GM23248 (cell line): ENCODE results near the gene RAD50. TPM values are rescaled to one million over a fixed set of nuclear protein-coding genes. Genes with fewer than 3 reads are reported as not detected.
"Not testable (repeated sequence)": the region's sequence is repeated elsewhere in the genome, so short reads cannot be mapped to it uniquely, and the experiment has no call there.

ENCODE experiments used
- DNase-seq: peaks from one replicate; pipeline ENCODE4 v3.0.0-alpha.2; 2015
- H2AFZ ChIP-seq: fragments of 200-600 bp; sonication (generic); 2 replicates; pipeline ENCODE4 v1.6.1; 2016; ENCODE audit warnings: antibody characterized with exemption
- H3F3A ChIP-seq: fragments of 200-600 bp; sonication (generic); 2 replicates; pipeline ENCODE4 v1.6.1; 2016; ENCODE audit warnings: mild to moderate bottlenecking, antibody characterized with exemption, mixed run types; ENCODE audit not compliant: insufficient read depth
- H3K27ac ChIP-seq: fragments of 200-600 bp; sonication (generic); 2 replicates; pipeline ENCODE4 v1.5.1; 2016; ENCODE audit warnings: mild to moderate bottlenecking
- H3K27me3 ChIP-seq: fragments of 200-600 bp; sonication (generic); replicated peaks from 2 replicates; pipeline ENCODE4 v1.6.1; 2016; ENCODE audit warnings: mild to moderate bottlenecking; ENCODE audit not compliant: insufficient read depth
- H3K36me3 ChIP-seq: fragments of 200-600 bp; sonication (generic); 2 replicates; pipeline ENCODE4 v1.6.1; 2016; ENCODE audit warnings: low read depth, mild to moderate bottlenecking
- H3K4me1 ChIP-seq: fragments of 200-600 bp; sonication (generic); 2 replicates; pipeline ENCODE4 v1.6.1; 2016; ENCODE audit warnings: mild to moderate bottlenecking; ENCODE audit not compliant: insufficient read depth
- H3K4me2 ChIP-seq: fragments of 200-600 bp; sonication (generic); one replicate; pipeline ENCODE4 v1.6.1; 2016; ENCODE audit warnings: mild to moderate bottlenecking; ENCODE audit not compliant: unreplicated experiment
- H3K4me3 ChIP-seq: fragments of 200-600 bp; sonication (generic); 2 replicates; pipeline ENCODE4 v1.5.1; 2016; ENCODE audit warnings: mild to moderate bottlenecking
- H3K79me2 ChIP-seq: fragments of 200-600 bp; sonication (generic); 2 replicates; pipeline ENCODE4 v1.6.1; 2016; ENCODE audit warnings: mild to moderate bottlenecking; ENCODE audit not compliant: insufficient read depth
- H3K9ac ChIP-seq: fragments of 200-600 bp; sonication (generic); 2 replicates; pipeline ENCODE4 v1.6.1; 2016; ENCODE audit warnings: mild to moderate bottlenecking
- H3K9me2 ChIP-seq: fragments of 200-600 bp; sonication (generic); 2 replicates; pipeline ENCODE4 v1.6.1; 2016; ENCODE audit warnings: mixed run types, mild to moderate bottlenecking, moderate library complexity; ENCODE audit not compliant: insufficient read depth
- H3K9me3 ChIP-seq: fragments of 200-600 bp; sonication (generic); one replicate; pipeline ENCODE4 v1.6.1; 2017; ENCODE audit warnings: low read depth
- H4K20me1 ChIP-seq: fragments of 200-600 bp; sonication (generic); 2 replicates; pipeline ENCODE4 v1.6.0; 2016; ENCODE audit not compliant: insufficient read depth
- EZH2 ChIP-seq: fragments of 200-600 bp; sonication (generic); IDR thresholded peaks from 2 replicates; pipeline ENCODE4 v1.6.1; 2018; ENCODE audit warnings: antibody characterized with exemption, mild to moderate bottlenecking; ENCODE audit not compliant: insufficient read depth, poor library complexity, severe bottlenecking
- EZH2phosphoT487 ChIP-seq: fragments of 200-600 bp; sonication (generic); IDR thresholded peaks from 2 replicates; pipeline ENCODE4 v1.6.1; 2018; ENCODE audit warnings: antibody characterized with exemption, moderate library complexity, mild to moderate bottlenecking, low read depth; ENCODE audit not compliant: insufficient read depth
- WGBS, 2 experiments: methylation state at CpG; one replicate each; pipeline ENCODE4 v1.1.6; 2015 to 2017; ENCODE audit warnings: low lambda C conversion rate in 2 of 2, low coverage in 1 of 2; ENCODE audit errors: missing lambda C conversion rate in 2 of 2; 5-methylcytosine and 5-hydroxymethylcytosine counted together
- in situ Hi-C: fragments of 300-500 bp; cut with MboI; formaldehyde crosslinking; loops from 2 replicates; pipeline ENCODE4 v1.15.0; 2020
- polyA plus RNA-seq: library from polyadenylated mRNA; unstranded; fragments of >200 nt; fragmentation: Nextera tagmentation; extraction: Ambion mirVana; gene quantifications from 2 replicates; pipeline ENCODE4 v1.2.1, GENCODE V29; 2016
- total RNA-seq: library from RNA; depleted of rRNA; stranded (reverse); fragments of >200 nt; shearing (Covaris generic); gene quantifications from 2 replicates; pipeline ENCODE4 v1.2.3, GENCODE V29; 2014

Gene RAD50
- total and polyA plus RNA-seq, 2 experiments from 2014 or later: 17.7 to 44.0 TPM

- H3F3A ChIP-seq: no peaks in the 10 kb centered on the region
- no peaks in the 10 kb centered on the region for H3K4me1 ChIP-seq
- H2AFZ ChIP-seq: no peak within 1 kb of the TSS
- H4K20me1 ChIP-seq: no peaks in the 10 kb centered on the region
- in situ Hi-C loops: no loop called here
- H3K27ac ChIP-seq: no peak within 1 kb of the TSS
- H3K4me2 ChIP-seq: no peak within 1 kb of the TSS
- DNase-seq: no peak
- H3K9me2 ChIP-seq: no peaks in the 10 kb centered on the region
- H3K9me3 ChIP-seq: no peaks in the 10 kb centered on the region
- WGBS, 2 experiments: 55 to 60% methylated on average over 7 of the region's 7 CpGs
- TF ChIP-seq EZH2phosphoT487: no peak
- H3K79me2 ChIP-seq: no peaks in the 10 kb centered on the region
- no peak within 1 kb of the TSS for H3K9ac ChIP-seq
- H3K27me3 ChIP-seq: no peaks in the 10 kb centered on the region
- no peak within 1 kb of the TSS for H3K4me3 ChIP-seq
- H3K36me3 ChIP-seq: no peaks in the 10 kb centered on the region
Measured at GRCh38 chr5:132543472-132544201, 13.1 kb upstream of the RAD50 start, which contains the start of gene IL5. Gene IL5, minus strand, starts transcription at chr5:132543522. Its CDS starts 44 bp downstream, at chr5:132543478.

GRCh38 chr5:132546108-132546507 is 10.7 kb upstream of the RAD50 start:
- TF ChIP-seq EZH2phosphoT487 (no peak), EZH2 (no peak)
- Histone ChIP-seq H3K9me2 (no peaks in the 10 kb centered on the region), H3K36me3 (no peaks in the 10 kb centered on the region), H3K9ac (no peak overlapping the region), H4K20me1 (no peaks in the 10 kb centered on the region), H3K27me3 (no peaks in the 10 kb centered on the region), H3K79me2 (no peaks in the 10 kb centered on the region), H3K4me3 (no peak overlapping the region), H3K4me2 (no peak overlapping the region), H3K9me3 (no peaks in the 10 kb centered on the region), H3F3A (no peaks in the 10 kb centered on the region), H3K27ac (no peak overlapping the region), H3K4me1 (no peaks in the 10 kb centered on the region), H2AFZ (no peak overlapping the region)
- in situ Hi-C loops: no loop called here
- DNase-seq: no peak
- WGBS, 2 experiments: 61 to 68% methylated on average over 2 of the region's 2 CpGs

GRCh38 chr5:132547269-132547668 is 9.5 kb upstream of the RAD50 start:
- TF ChIP-seq EZH2phosphoT487: no peak
- no peak for TF ChIP-seq EZH2
- H3F3A ChIP-seq: no peaks in the 10 kb centered on the region
- H2AFZ ChIP-seq: no peak overlapping the region
- no peaks in the 10 kb centered on the region for H3K27me3 ChIP-seq
- no peaks in the 10 kb centered on the region for H3K36me3 ChIP-seq
- H3K27ac ChIP-seq: no peak overlapping the region
- no peaks in the 10 kb centered on the region for H3K4me1 ChIP-seq
- no peak overlapping the region for H3K4me3 ChIP-seq
- DNase-seq: no peak
- H3K79me2 ChIP-seq: no peaks in the 10 kb centered on the region
- no peaks in the 10 kb centered on the region for H4K20me1 ChIP-seq
- no peak overlapping the region for H3K9ac ChIP-seq
- H3K9me3 ChIP-seq: no peaks in the 10 kb centered on the region
- in situ Hi-C loops: no loop called here
- H3K4me2 ChIP-seq: no peak overlapping the region
- no peaks in the 10 kb centered on the region for H3K9me2 ChIP-seq
- 73 to 76% methylated on average over 2 of the region's 2 CpGs for WGBS, 2 experiments

GRCh38 chr5:132548834-132549233 is 7.9 kb upstream of the RAD50 start:
- H3K4me3 ChIP-seq, H3K79me2 ChIP-seq, H3K4me1 ChIP-seq, H3K27me3 ChIP-seq, H2AFZ ChIP-seq, H3K9ac ChIP-seq, H3K9me3 ChIP-seq, H3F3A ChIP-seq, H3K9me2 ChIP-seq, H3K27ac ChIP-seq, in situ Hi-C loops, H3K4me2 ChIP-seq, DNase-seq, H4K20me1 ChIP-seq, H3K36me3 ChIP-seq: not testable (repeated sequence)
- 80 to 86% methylated on average over 5 to 7 of the region's 7 CpGs for WGBS, 2 experiments

GRCh38 chr5:132549576-132549975 is 7.2 kb upstream of the RAD50 start:
- no peak for TF ChIP-seq EZH2phosphoT487
- TF ChIP-seq EZH2: no peak
- Histone ChIP-seq H3K79me2 (no peaks in the 10 kb centered on the region), H2AFZ (no peak overlapping the region), H3K4me1 (no peaks in the 10 kb centered on the region), H3K36me3 (no peaks in the 10 kb centered on the region), H3K4me3 (no peak overlapping the region), H3K9ac (no peak overlapping the region), H3F3A (no peaks in the 10 kb centered on the region), H3K4me2 (no peak overlapping the region), H3K9me2 (no peaks in the 10 kb centered on the region), H3K27ac (no peak overlapping the region), H3K9me3 (no peaks in the 10 kb centered on the region), H4K20me1 (no peaks in the 10 kb centered on the region), H3K27me3 (no peaks in the 10 kb centered on the region)
- in situ Hi-C loops: no loop called here
- DNase-seq: no peak
- WGBS, 2 experiments: 53 to 55% methylated on average over 2 of the region's 2 CpGs
